ENCODE data around the gene ADPRH. TPM values are rescaled to one million over a fixed set of nuclear protein-coding genes. Genes with fewer than 3 reads are reported as not detected.

Gene ADPRH
- total and polyA plus RNA-seq, 2 of the 4 experiments (the other 2 are of a cell fraction), result under 0.01 to 0.12 TPM

DNA sequence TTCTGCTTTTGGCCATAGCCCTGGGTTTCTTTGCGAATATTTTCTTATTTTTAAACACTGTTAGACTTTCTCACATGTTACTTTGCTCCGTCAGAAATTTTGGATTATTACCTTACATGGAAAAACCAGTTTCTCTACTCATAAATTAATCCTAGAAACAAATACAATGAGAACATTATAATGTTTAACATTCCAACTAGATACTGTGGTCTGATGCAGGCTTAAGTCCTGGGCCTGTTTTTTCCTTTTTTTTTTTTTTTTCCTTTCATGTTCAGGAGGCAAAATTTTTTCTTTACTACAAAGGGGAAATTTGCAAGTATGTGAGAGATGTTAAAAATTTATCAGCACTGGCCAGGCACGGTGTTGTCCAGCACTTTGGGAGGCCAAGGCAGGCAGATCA lies 52.2 kb downstream of the ADPRH start:
- no peak overlapping the region for H2AFZ ChIP-seq (replicated peaks; ENCODE audit: low read length, poor library complexity)
- no peak overlapping the region for H3K4me3 ChIP-seq (ENCODE audit: insufficient read depth, low read depth, low read length)
- peak overlapping the region; percentile 80 for H2BK120ac ChIP-seq (ENCODE audit: low read depth, low read length)
- H3K36me3 ChIP-seq (ENCODE audit: control insufficient read depth, insufficient read depth, low read length), result no peaks in the 10 kb centered on the region
- H2AK9ac ChIP-seq (replicated peaks; ENCODE audit: low read depth, low read length, poor library complexity), result no peak overlapping the region
- H2BK5ac ChIP-seq (ENCODE audit: low read depth, low read length, poor library complexity, severe bottlenecking), result no peak overlapping the region
- H3K9me3 ChIP-seq (ENCODE audit: control insufficient read depth, insufficient read depth, low read length), result no peaks in the 10 kb centered on the region
- no TSS peak for BruUV-seq (replicated peaks)
- ATAC-seq (ENCODE audit: low read depth) (no peak), DNase-seq (peak; percentile 17)
- peak overlapping the region; percentile 12 to 18; a peak in 3 of 4 replicates for H4K8ac ChIP-seq (ENCODE audit: low read depth in 2 of 2, low read length in 2 of 2)
- H2AK5ac ChIP-seq (ENCODE audit: low read depth, low read length), result no peak overlapping the region
- no peak overlapping the region for H4K5ac ChIP-seq (ENCODE audit: low read depth, low read length)
- CTCF ChIA-PET, result interaction anchor here (0.7 kb wide), 2 partner anchors 52 to 175 kb away, joined by 3 to 4 read pairs; no protein-coding TSS in a partner anchor
- peak overlapping the region; percentile 52; the same call in 1 of the 2 replicates for H3K14ac ChIP-seq (replicated peaks; ENCODE audit: low read depth, low read length)
- H2BK20ac ChIP-seq (ENCODE audit: low read depth, low read length), result peak overlapping the region; percentile 50; the same call in 1 of the 2 replicates
- peak overlapping the region; percentile 64; the same call in 1 of the 2 replicates for H3K4ac ChIP-seq (ENCODE audit: low read depth, low read length)
- dilution Hi-C loops (cut with HindIII; ENCODE audit: low sequenced_read_pairs, unreplicated experiment), result no loop called here
- H3K9ac ChIP-seq (ENCODE audit: low read depth, low read length), result no peak overlapping the region
- intact Hi-C loops (cut with micrococcal nuclease), result no loop called here
- no peaks in the 10 kb centered on the region; the same call in 1 of the 2 replicates for H3K9me1 ChIP-seq (ENCODE audit: insufficient read depth, low read length)
- H2BK15ac ChIP-seq (ENCODE audit: low read depth, low read length), result no peak overlapping the region
- H3K27me3 ChIP-seq (ENCODE audit: control insufficient read depth, insufficient read depth, low read length), result no peaks in the 10 kb centered on the region
- WGBS, 2 experiments (ENCODE audit: extremely low coverage in 2 of 2, insufficient read length in 1 of 2), result no CpG with 5 or more reads among the region's 3 CpGs
- H4K91ac ChIP-seq (ENCODE audit: insufficient read depth, low read depth, low read length), result no peak overlapping the region
- H3K27ac ChIP-seq (ENCODE audit: insufficient read depth, low read length), result no peak overlapping the region
- H3K56ac ChIP-seq (ENCODE audit: extremely low read depth, insufficient read depth, low read length), result no peak overlapping the region
- peak overlapping the region; percentile 56 for H3K23ac ChIP-seq (ENCODE audit: low read depth, low read length)
- TF ChIP-seq RCOR1 (IDR thresholded peaks at IDR 0.05; ENCODE audit: insufficient replicate concordance, low read length) (no peak), BHLHE40 (IDR thresholded peaks at IDR 0.05; ENCODE audit: low read depth, low read length) (no peak), CEBPB (IDR thresholded peaks at IDR 0.05; ENCODE audit: low read depth, low read length) (no peak), NFE2L2 (IDR thresholded peaks at IDR 0.05; ENCODE audit: low read depth, low read length) (no peak), RFX5 (IDR thresholded peaks at IDR 0.05; ENCODE audit: low read depth, low read length) (no peak), MXI1 (IDR thresholded peaks at IDR 0.05; ENCODE audit: borderline replicate concordance, low read depth, low read length) (no peak), MAFK (IDR thresholded peaks at IDR 0.05; ENCODE audit: low read depth, low read length) (no peak), SMC3 (IDR thresholded peaks at IDR 0.05; ENCODE audit: low read depth, low read length) (no peak), RAD21 (IDR thresholded peaks at IDR 0.05; ENCODE audit: low read length) (no peak), MAZ (IDR thresholded peaks at IDR 0.05; ENCODE audit: borderline replicate concordance, low read depth, low read length) (no peak), CHD1 (IDR thresholded peaks at IDR 0.05; ENCODE audit: low read depth, low read length) (no peak), POLR2A (IDR thresholded peaks at IDR 0.05; ENCODE audit: low read depth, low read length) (no peak), FOS (IDR thresholded peaks at IDR 0.05; ENCODE audit: low read depth, low read length) (no peak)
- TF ChIP-seq, protein P1, sequence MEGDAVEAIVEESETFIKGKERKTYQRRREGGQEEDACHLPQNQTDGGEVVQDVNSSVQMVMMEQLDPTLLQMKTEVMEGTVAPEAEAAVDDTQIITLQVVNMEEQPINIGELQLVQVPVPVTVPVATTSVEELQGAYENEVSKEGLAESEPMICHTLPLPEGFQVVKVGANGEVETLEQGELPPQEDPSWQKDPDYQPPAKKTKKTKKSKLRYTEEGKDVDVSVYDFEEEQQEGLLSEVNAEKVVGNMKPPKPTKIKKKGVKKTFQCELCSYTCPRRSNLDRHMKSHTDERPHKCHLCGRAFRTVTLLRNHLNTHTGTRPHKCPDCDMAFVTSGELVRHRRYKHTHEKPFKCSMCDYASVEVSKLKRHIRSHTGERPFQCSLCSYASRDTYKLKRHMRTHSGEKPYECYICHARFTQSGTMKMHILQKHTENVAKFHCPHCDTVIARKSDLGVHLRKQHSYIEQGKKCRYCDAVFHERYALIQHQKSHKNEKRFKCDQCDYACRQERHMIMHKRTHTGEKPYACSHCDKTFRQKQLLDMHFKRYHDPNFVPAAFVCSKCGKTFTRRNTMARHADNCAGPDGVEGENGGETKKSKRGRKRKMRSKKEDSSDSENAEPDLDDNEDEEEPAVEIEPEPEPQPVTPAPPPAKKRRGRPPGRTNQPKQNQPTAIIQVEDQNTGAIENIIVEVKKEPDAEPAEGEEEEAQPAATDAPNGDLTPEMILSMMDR (conservative IDR thresholded peaks at IDR 0.05; ENCODE audit: low read depth, low read length), result no peak
- TF ChIP-seq, protein P2, sequence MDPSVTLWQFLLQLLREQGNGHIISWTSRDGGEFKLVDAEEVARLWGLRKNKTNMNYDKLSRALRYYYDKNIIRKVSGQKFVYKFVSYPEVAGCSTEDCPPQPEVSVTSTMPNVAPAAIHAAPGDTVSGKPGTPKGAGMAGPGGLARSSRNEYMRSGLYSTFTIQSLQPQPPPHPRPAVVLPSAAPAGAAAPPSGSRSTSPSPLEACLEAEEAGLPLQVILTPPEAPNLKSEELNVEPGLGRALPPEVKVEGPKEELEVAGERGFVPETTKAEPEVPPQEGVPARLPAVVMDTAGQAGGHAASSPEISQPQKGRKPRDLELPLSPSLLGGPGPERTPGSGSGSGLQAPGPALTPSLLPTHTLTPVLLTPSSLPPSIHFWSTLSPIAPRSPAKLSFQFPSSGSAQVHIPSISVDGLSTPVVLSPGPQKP (IDR thresholded peaks at IDR 0.05; ENCODE audit: borderline replicate concordance, low read depth, low read length), result no peak
- TF ChIP-seq, protein P3, sequence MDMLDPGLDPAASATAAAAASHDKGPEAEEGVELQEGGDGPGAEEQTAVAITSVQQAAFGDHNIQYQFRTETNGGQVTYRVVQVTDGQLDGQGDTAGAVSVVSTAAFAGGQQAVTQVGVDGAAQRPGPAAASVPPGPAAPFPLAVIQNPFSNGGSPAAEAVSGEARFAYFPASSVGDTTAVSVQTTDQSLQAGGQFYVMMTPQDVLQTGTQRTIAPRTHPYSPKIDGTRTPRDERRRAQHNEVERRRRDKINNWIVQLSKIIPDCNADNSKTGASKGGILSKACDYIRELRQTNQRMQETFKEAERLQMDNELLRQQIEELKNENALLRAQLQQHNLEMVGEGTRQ (IDR thresholded peaks at IDR 0.05; ENCODE audit: low read depth, low read length), result no peak
- no peaks in the 10 kb centered on the region for H4K20me1 ChIP-seq (ENCODE audit: insufficient read depth, low read length)
- H3K79me1 ChIP-seq (ENCODE audit: low read depth in 1 of 2, low read length in 2 of 2), result no peaks in the 10 kb centered on the region
- no peak overlapping the region for H3K4me2 ChIP-seq (ENCODE audit: low read depth, low read length)
- H3K4me1 ChIP-seq (ENCODE audit: control insufficient read depth, insufficient read depth, low read length), result peaks cover 12% of the 10 kb centered on the region
- H3K18ac ChIP-seq (ENCODE audit: low read depth, low read length), result peak overlapping the region; percentile 38; the same call in 1 of the 2 replicates
- POLR2A ChIA-PET (ENCODE audit: unreplicated experiment), result no interaction called here
- in situ Hi-C loops (cut with MboI; ENCODE audit: low sequenced_read_pairs), result no loop called here
